Dermis blood vessel endothelial cell (primary cell): ENCODE measurements around the gene FER. TPM values are rescaled to one million over a fixed set of nuclear protein-coding genes. Genes with fewer than 3 reads are reported as not detected.
"Not testable (repeated sequence)": the region's sequence is repeated elsewhere in the genome, so short reads cannot be mapped to it uniquely, and the experiment has no call there.

Experiments used
- DNase-seq: peaks from one replicate; pipeline ENCODE4 v3.0.0; 2010
- total RNA-seq: library from RNA; depleted of rRNA; stranded (reverse); fragments of >200 nt; gene quantifications from 2 replicates; pipeline ENCODE4 v1.2.3, GENCODE V29; 2014

The FER gene
- 29.1 and 32.5 TPM in 2 replicates for total RNA-seq

- DNase-seq: peak; percentile 79
These were observed at the start of gene FER for GRCh38 chr5:108747774-108748400. FER (plus strand) TSS chr5:108747897; CDS start chr5:108798183, 50,286 bp downstream.

- not testable (repeated sequence) for DNase-seq
These were observed 47.3 kb upstream of the FER start for GRCh38 chr5:108700388-108700787.

GRCh38 chr5:108700930-108701329 lies 46.8 kb upstream of the FER start:
- DNase-seq: no peak

GRCh38 chr5:108702546-108702945 lies 45.2 kb upstream of the FER start:
- DNase-seq: no peak

GRCh38 chr5:108703313-108703712 lies 44.4 kb upstream of the FER start:
- DNase-seq: no peak

GRCh38 chr5:108707141-108707540 lies 40.6 kb upstream of the FER start:
- DNase-seq: no peak

- DNase-seq: no peak
These were observed 35.8 kb upstream of the FER start for GRCh38 chr5:108711898-108712297.

GRCh38 chr5:108715408-108715807 lies 32.3 kb upstream of the FER start:
- no peak for DNase-seq

GRCh38 chr5:108720391-108720790 lies 27.3 kb upstream of the FER start:
- peak; percentile 5 for DNase-seq

GRCh38 chr5:108726446-108727235 lies 21.1 kb upstream of the FER start:
- peak; percentile 37 for DNase-seq

- no peak for DNase-seq
These were observed 20.5 kb upstream of the FER start for GRCh38 chr5:108727236-108727650.

- DNase-seq: peak; percentile 95
These were observed 19.8 kb upstream of the FER start for GRCh38 chr5:108727651-108728565.

- peak; percentile 14 for DNase-seq
These were observed 19.0 kb upstream of the FER start for GRCh38 chr5:108728566-108729241.

- DNase-seq: no peak
These were observed 18.5 kb upstream of the FER start for GRCh38 chr5:108729242-108729615.

- DNase-seq: peak; percentile 36
These were observed 16.9 kb upstream of the FER start for GRCh38 chr5:108730617-108731340.

- peak; percentile 5 for DNase-seq
These were observed 11.9 kb upstream of the FER start for GRCh38 chr5:108735790-108736189.

- no peak for DNase-seq
These were observed 10.8 kb upstream of the FER start for GRCh38 chr5:108736855-108737254.

- DNase-seq: no peak
These were observed 8.3 kb upstream of the FER start for GRCh38 chr5:108739376-108739775.

- no peak for DNase-seq
These were observed 7.8 kb upstream of the FER start for GRCh38 chr5:108739906-108740305.

- no peak for DNase-seq
These were observed 4.4 kb upstream of the FER start for GRCh38 chr5:108743319-108743718.

GRCh38 chr5:108743846-108744245 lies 3.9 kb upstream of the FER start:
- DNase-seq: no peak
